A549 (cell line): ENCODE measurements around the gene CTSA. TPM values are rescaled to one million over a fixed set of nuclear protein-coding genes. Genes with fewer than 3 reads are reported as not detected.

ENCODE experiments used
- ATAC-seq, 2 experiments: fragments of 200-7000 bp in 1 of 2; fragments of >200 bp in 1 of 2; cut with Nextera tagmentation in 1 of 2; cut with Tn5 transposase in 1 of 2; 3 replicates each; pipeline versions ENCODE4 v1.8.0 to v1.9.1; 2018 to 2020; ENCODE audit warnings: mild to moderate bottlenecking in 1 of 2, moderate library complexity in 1 of 2
- CTCF ChIA-PET: fragments of 300-600 bp; sonication (Branson Sonifier 250); formaldehyde crosslinking; extraction: SDS; loops from one replicate; lab custom pipeline; 2021; ENCODE audit warnings: antibody characterized with exemption, inconsistent platforms; lab: Yijun Ruan, JAX
- POLR2A ChIA-PET: fragments of 350-600 bp; formaldehyde crosslinking; extraction: SDS; loops from one replicate; lab custom pipeline; 2021; ENCODE audit warnings: antibody characterized with exemption, inconsistent platforms; lab: Yijun Ruan, JAX
- DNase-seq, 2 experiments: peaks; one replicate each; pipeline versions ENCODE4 v3.0.0 to v3.0.0-alpha.2; 2011 to 2016; ENCODE audit warnings: low read depth in 1 of 2, low spot score in 1 of 2
- FAIRE-seq: peaks from 2 replicates; lab custom pipeline; 2011; peaks lifted over from hg19 to GRCh38; lab: Jason Lieb, UNC
- H3K27ac ChIP-seq, 2 experiments: fragments of >200 bp; sonication (Bioruptor Twin); formaldehyde crosslinking; 3 replicates each; pipeline ENCODE4 v1.5.1; 2016 to 2017
- H3K4me1 ChIP-seq: fragments of >200 bp; sonication (Bioruptor Twin); formaldehyde crosslinking; 3 replicates; pipeline ENCODE4 v1.6.1; 2016
- H3K4me2 ChIP-seq: fragments of >200 bp; sonication (Bioruptor Twin); formaldehyde crosslinking; 3 replicates; pipeline ENCODE4 v1.6.1; 2016
- H3K4me3 ChIP-seq: fragments of >200 bp; sonication (Bioruptor Twin); formaldehyde crosslinking; 3 replicates; pipeline ENCODE4 v1.5.1; 2016
- H3K9me3 ChIP-seq: fragments of >200 bp; sonication (Bioruptor Twin); formaldehyde crosslinking; 3 replicates; pipeline ENCODE4 v1.6.1; 2016
- ATOH8 ChIP-seq: fragments of 250-450 bp; sonication (Bioruptor Pico); IDR thresholded peaks from 2 replicates; pipeline ENCODE4 v1.5.0; 2020; ENCODE audit warnings: low read depth, mild to moderate bottlenecking, moderate library complexity
- BCL3 ChIP-seq: fragments of >200 bp; sonication (Bioruptor Twin); formaldehyde crosslinking; IDR thresholded peaks from 3 replicates; pipeline ENCODE4 v1.6.1; 2016
- BHLHE40 ChIP-seq: IDR thresholded peaks from 2 replicates; pipeline ENCODE4 v1.6.1; 2012; ENCODE audit warnings: low read depth, low read length, inconsistent platforms
- CBX2 ChIP-seq: fragments of 200-600 bp; sonication (generic); IDR thresholded peaks from 2 replicates; pipeline ENCODE4 v1.6.1; 2016; ENCODE audit warnings: low read depth, mild to moderate bottlenecking, borderline replicate concordance
- CEBPB ChIP-seq, 2 experiments: fragments of >200 bp in 1 of 2; sonication (Bioruptor Twin) in 1 of 2; formaldehyde crosslinking in 1 of 2; IDR thresholded peaks; 2 replicates each; pipeline ENCODE4 v1.6.1; 2012 to 2016
- CTCF ChIP-seq: fragments of >200 bp; sonication (Bioruptor Twin); formaldehyde crosslinking; IDR thresholded peaks from 3 replicates; pipeline ENCODE4 v1.5.1; 2016
- E2F6 ChIP-seq: IDR thresholded peaks from 2 replicates; pipeline ENCODE4 v1.6.1; 2012; ENCODE audit warnings: low read depth, borderline replicate concordance
- ELK1 ChIP-seq: fragments of 150-350 bp; IDR thresholded peaks from 2 replicates; pipeline ENCODE4 v1.6.1; 2014; ENCODE audit warnings: low read depth, mild to moderate bottlenecking, low read length
- EP300 ChIP-seq, 2 experiments: fragments of >200 bp; sonication (Bioruptor Twin); formaldehyde crosslinking; IDR thresholded peaks; 2 replicates in 1 of 2; 3 replicates in 1 of 2; pipeline ENCODE4 v1.6.1; 2016 to 2017
- ESRRA ChIP-seq: fragments of 150-350 bp; IDR thresholded peaks from 2 replicates; pipeline ENCODE4 v1.6.1; 2014; ENCODE audit warnings: mild to moderate bottlenecking, low read length, borderline replicate concordance
- FOXS1 ChIP-seq: fragments of 250-450 bp; sonication (Bioruptor Pico); IDR thresholded peaks from 2 replicates; pipeline ENCODE4 v1.5.0; 2020; ENCODE audit warnings: mild to moderate bottlenecking, moderate library complexity
- HMGXB4 ChIP-seq: fragments of 250-450 bp; sonication (Bioruptor Pico); IDR thresholded peaks from 2 replicates; pipeline ENCODE4 v1.5.0; 2021; ENCODE audit warnings: mild to moderate bottlenecking, moderate library complexity, borderline replicate concordance
- HOXA7 ChIP-seq: fragments of 250-450 bp; sonication (Bioruptor Pico); IDR thresholded peaks from 2 replicates; pipeline ENCODE4 v1.5.0; 2020; ENCODE audit warnings: mild to moderate bottlenecking, moderate library complexity
- HOXB13 ChIP-seq: fragments of 250-450 bp; sonication (Bioruptor Pico); IDR thresholded peaks from 2 replicates; pipeline ENCODE4 v1.5.0; 2020; ENCODE audit warnings: low read depth, mild to moderate bottlenecking, moderate library complexity
- HOXB5 ChIP-seq: fragments of 250-450 bp; sonication (Bioruptor Pico); IDR thresholded peaks from 2 replicates; pipeline ENCODE4 v1.5.0; 2020; ENCODE audit warnings: mild to moderate bottlenecking, moderate library complexity
- MAX ChIP-seq: IDR thresholded peaks from 2 replicates; pipeline ENCODE4 v1.6.1; 2012
- MAZ ChIP-seq: fragments of 150-350 bp; IDR thresholded peaks from 2 replicates; pipeline ENCODE4 v1.6.1; 2014; ENCODE audit warnings: antibody characterized with exemption, low read depth, low read length, borderline replicate concordance
- NFE2L2 ChIP-seq: fragments of 150-350 bp; conservative IDR thresholded peaks from 2 replicates; pipeline ENCODE4 v1.6.1; 2014; ENCODE audit warnings: low read length
- NPAS2 ChIP-seq: fragments of 250-450 bp; sonication (Bioruptor Pico); IDR thresholded peaks from 2 replicates; pipeline ENCODE4 v1.8.0; 2022; ENCODE audit warnings: mild to moderate bottlenecking, moderate library complexity, borderline replicate concordance
- PHF8 ChIP-seq: fragments of 200-600 bp; sonication (generic); IDR thresholded peaks from 2 replicates; pipeline ENCODE4 v1.6.1; 2016; ENCODE audit warnings: low read depth, mild to moderate bottlenecking, antibody characterized with exemption, moderate library complexity, borderline replicate concordance
- POLR2A ChIP-seq: IDR thresholded peaks from 2 replicates; pipeline ENCODE4 v1.6.1; 2012; ENCODE audit warnings: mild to moderate bottlenecking, low read length
- POLR2AphosphoS2 ChIP-seq: conservative IDR thresholded peaks from 2 replicates; pipeline ENCODE4 v1.6.1; 2012; ENCODE audit warnings: low read length, improper control_type of control experiment, inconsistent platforms
- RARB ChIP-seq: fragments of 250-450 bp; sonication (Bioruptor Pico); IDR thresholded peaks from 2 replicates; pipeline ENCODE4 v1.8.0; 2021; ENCODE audit warnings: mild to moderate bottlenecking, moderate library complexity
- RFX5 ChIP-seq: fragments of 450-650 bp; IDR thresholded peaks from 2 replicates; pipeline ENCODE4 v1.7.1; 2014; ENCODE audit warnings: antibody characterized with exemption, mild to moderate bottlenecking, moderate library complexity
- SMC3 ChIP-seq: fragments of >200 bp; sonication (Bioruptor Twin); formaldehyde crosslinking; IDR thresholded peaks from 3 replicates; pipeline ENCODE4 v1.6.1; 2018; ENCODE audit warnings: inconsistent platforms
- TFCP2L1 ChIP-seq: fragments of 250-450 bp; sonication (Bioruptor Pico); IDR thresholded peaks from 2 replicates; pipeline ENCODE4 v1.5.0; 2021; ENCODE audit warnings: mild to moderate bottlenecking
- TP53 ChIP-seq: fragments of 250-450 bp; sonication (Bioruptor Pico); IDR thresholded peaks from 2 replicates; pipeline ENCODE4 v1.5.0; 2021; ENCODE audit warnings: mild to moderate bottlenecking, moderate library complexity
- USF2 ChIP-seq: fragments of 450-650 bp; IDR thresholded peaks from 2 replicates; pipeline ENCODE4 v1.6.1; 2014; ENCODE audit warnings: antibody characterized with exemption
- WGBS: methylation state at CpG from one replicate; pipeline ENCODE4 v1.1.6; 2017; ENCODE audit errors: missing lambda C conversion rate; 5-methylcytosine and 5-hydroxymethylcytosine counted together
- polyA plus RNA-seq, 4 experiments: library from polyadenylated mRNA; depleted of rRNA in 3 of 4; stranded (reverse); fragments of >200 nt; fragmentation: RNase III in 1 of 4; extraction: RNeasy Plus Mini Kit Qiagen cat#74134 plus additional on column Dnase treatment in 1 of 4; gene quantifications; 2 replicates in 3 of 4; 3 replicates in 1 of 4; pipeline ENCODE4 v1.2.3, GENCODE V29; 2011 to 2017

CTSA gene
- polyA plus RNA-seq, 2 of the 4 experiments (the other 2 are of a cell fraction): 53.1 to 95.6 TPM

- ATAC-seq (no peak; a peak in 1 of 6 replicates), DNase-seq (no peak), FAIRE-seq (no peak)
- TF ChIP-seq ESRRA (no peak), ELK1 (no peak), CBX2 (no peak), SMC3 (no peak), POLR2AphosphoS2 (no peak), BCL3 (no peak), NPAS2 (no peak), TP53 (CRISPR knock-in tag) (no peak), HOXB13 (CRISPR knock-in tag) (no peak), POLR2A (no peak), HMGXB4 (CRISPR knock-in tag) (no peak)
- no peak overlapping the region for H3K27ac ChIP-seq
- no peaks in the 10 kb centered on the region for H3K9me3 ChIP-seq
- no peaks in the 10 kb centered on the region for H3K4me1 ChIP-seq
- no peak overlapping the region for H3K4me2 ChIP-seq
- ChIA-PET POLR2A (interaction anchor here (5.0 kb wide), 1 partner anchor 8 kb away, joined by 30 read pairs; the partner anchor contains the start of gene PCIF1), CTCF (interaction anchor here (0.8 to 1.5 kb wide), 4 partner anchors 9 to 44 kb away, joined by 3 read pairs; no protein-coding TSS in a partner anchor)
- no peak overlapping the region for H3K4me3 ChIP-seq
- 48% methylated on average over 9 of the region's 9 CpGs for WGBS
Observed at GRCh38 chr20:45925821-45926506, 34.8 kb downstream of the CTSA start.

- Histone ChIP-seq H3K4me3 (no peak overlapping the region), H3K4me1 (no peaks in the 10 kb centered on the region), H3K9me3 (no peaks in the 10 kb centered on the region), H3K27ac (no peak overlapping the region), H3K4me2 (no peak overlapping the region)
- ATAC-seq (no peak; a peak in 1 of 6 replicates), FAIRE-seq (no peak), DNase-seq (no peak)
- WGBS: 67% methylated on average over 2 of the region's 2 CpGs
- POLR2A ChIA-PET: interaction anchor here (5.0 kb wide), 1 partner anchor 7 kb away, joined by 30 read pairs; the partner anchor contains the start of gene PCIF1
- CTCF ChIA-PET: interaction anchor here (0.8 to 1.5 kb wide), 3 partner anchors 9 to 43 kb away, joined by 3 read pairs; no protein-coding TSS in a partner anchor
- TF ChIP-seq HOXB13 (CRISPR knock-in tag): no peak
- TF ChIP-seq E2F6: no peak
- no peak for TF ChIP-seq PHF8
- no peak for TF ChIP-seq HOXA7 (CRISPR knock-in tag)
- TF ChIP-seq EP300 (IDR thresholded peaks at IDR 0.05): no peak
- TF ChIP-seq TFCP2L1 (CRISPR knock-in tag): no peak
- no peak for TF ChIP-seq HOXB5 (CRISPR knock-in tag)
- no peak for TF ChIP-seq USF2
- TF ChIP-seq MAZ: no peak
- no peak for TF ChIP-seq ATOH8
- no peak for TF ChIP-seq CEBPB (IDR thresholded peaks at IDR 0.05)
- no peak for TF ChIP-seq RFX5
- no peak for TF ChIP-seq BHLHE40
- no peak for TF ChIP-seq NFE2L2
- no peak for TF ChIP-seq SMC3
- no peak for TF ChIP-seq RARB
- TF ChIP-seq MAX: no peak
- no peak for TF ChIP-seq CTCF
- no peak for TF ChIP-seq FOXS1 (CRISPR knock-in tag)
Observed at GRCh38 chr20:45926731-45927070, 35.6 kb downstream of the CTSA start.
